Measurements from ENCODE around the gene COLGALT1. TPM values are rescaled to one million over a fixed set of nuclear protein-coding genes. Genes with fewer than 3 reads are reported as not detected.
A peak's percentile ranks its signal among the peaks of the same experiment; 100 is the strongest.

Gene COLGALT1
- total RNA-seq, 1 experiment from 2014 or later, result 48.5 TPM

- Histone ChIP-seq H3K18ac (ENCODE audit: insufficient read length, low read depth, low read length) (no peak overlapping the region), H3K79me1 (ENCODE audit: insufficient read depth, low read depth, low read length, poor library complexity, severe bottlenecking) (no peaks in the 10 kb centered on the region), H3T11ph (ENCODE audit: low read length) (no peak overlapping the region), H2BK120ac (ENCODE audit: low read depth, low read length, poor library complexity, severe bottlenecking) (no peak overlapping the region), H3K9ac (ENCODE audit: extremely low read depth, insufficient read length, low read length) (no peak overlapping the region), H2BK20ac (ENCODE audit: low read depth, low read length, poor library complexity, severe bottlenecking) (no peak overlapping the region), H3K4me1 (ENCODE audit: insufficient read depth, low read length) (no peaks in the 10 kb centered on the region), H4K20me1 (ENCODE audit: control insufficient read depth, insufficient read depth, insufficient read length) (peaks cover 2% of the 10 kb centered on the region), H3K56ac (ENCODE audit: insufficient read length, low read depth, low read length) (no peak overlapping the region), H4K5ac (ENCODE audit: insufficient read length, low read depth, low read length) (no peak overlapping the region), H3K4me2 (ENCODE audit: insufficient read depth, insufficient read length, low read length) (no peak overlapping the region), H2BK15ac (ENCODE audit: low read depth, low read length) (no peak overlapping the region), H4K91ac (ENCODE audit: insufficient read length, low read depth, low read length) (no peak overlapping the region), H3K14ac (ENCODE audit: insufficient read depth, low read length) (no peak overlapping the region), H3K23me2 (ENCODE audit: insufficient read length, low read depth, low read length, poor library complexity, severe bottlenecking) (no peaks in the 10 kb centered on the region), H3K23ac (ENCODE audit: insufficient read length, low read depth, low read length) (no peak overlapping the region), H2BK12ac (ENCODE audit: insufficient read length, low read depth, low read length) (no peak overlapping the region), H3K79me2 (ENCODE audit: insufficient read depth, low read length) (no peaks in the 10 kb centered on the region), H4K8ac (replicated peaks; ENCODE audit: insufficient read length, low read depth, low read length) (no peak overlapping the region), H3K27me3 (ENCODE audit: insufficient read depth, low read length) (no peaks in the 10 kb centered on the region), H2BK5ac (ENCODE audit: insufficient read length, low read length) (no peak overlapping the region), H3K9me3 (ENCODE audit: control insufficient read depth, low read depth, low read length) (no peaks in the 10 kb centered on the region), H2AK5ac (ENCODE audit: insufficient read length, low read length) (no peak overlapping the region), H3K27ac (ENCODE audit: insufficient read length, low read depth, low read length) (no peak overlapping the region), H3K4ac (ENCODE audit: low read depth, low read length) (no peak overlapping the region), H2AFZ (ENCODE audit: low read length) (no peak overlapping the region)
- no CpG with 5 or more reads among the region's 11 CpGs for WGBS (ENCODE audit: extremely low coverage, insufficient read length, low lambda C conversion rate)
- Mint-ChIP-seq H3K4me3 (0 out of 5 replicates have a peak overlapping the region, but pooled peaks of 1 of the 2 experiments have one; percentile 62), H3K36me3 (ENCODE audit: insufficient read depth in 1 of 3, low read depth in 3 of 3) (peaks cover 8 to 25% (median 22%) of the 10 kb centered on the region in 3 experiments; a peak in 6 of 7 replicates), H3K27ac (peak overlapping the region; percentile 70 to 96 (median 83); a peak in 5 of 7 replicates), H3K4me1 (peaks cover 0 to 15% of the 10 kb centered on the region in 2 experiments; a peak in 2 of 4 replicates), H3K27me3 (ENCODE audit: low read depth) (no peaks in the 10 kb centered on the region), H3K9me3 (no peaks in the 10 kb centered on the region)
- TF ChIP-seq CTCF (conservative IDR thresholded peaks at IDR 0.05), result no peak
- DNase-seq, result no peak
These were observed 61.2 kb downstream of the COLGALT1 start for GRCh38 chr19:17616686-17616960.
